GM18520 (cell line): Measurements from ENCODE around the gene DTX1.

Experiments
- ATAC-seq: cut with Tn5 transposase; IDR thresholded peaks from one replicate; pipeline ENCODE4 v1.9.1; 2021; ENCODE audit not compliant: unreplicated experiment

Gene DTX1

DNA sequence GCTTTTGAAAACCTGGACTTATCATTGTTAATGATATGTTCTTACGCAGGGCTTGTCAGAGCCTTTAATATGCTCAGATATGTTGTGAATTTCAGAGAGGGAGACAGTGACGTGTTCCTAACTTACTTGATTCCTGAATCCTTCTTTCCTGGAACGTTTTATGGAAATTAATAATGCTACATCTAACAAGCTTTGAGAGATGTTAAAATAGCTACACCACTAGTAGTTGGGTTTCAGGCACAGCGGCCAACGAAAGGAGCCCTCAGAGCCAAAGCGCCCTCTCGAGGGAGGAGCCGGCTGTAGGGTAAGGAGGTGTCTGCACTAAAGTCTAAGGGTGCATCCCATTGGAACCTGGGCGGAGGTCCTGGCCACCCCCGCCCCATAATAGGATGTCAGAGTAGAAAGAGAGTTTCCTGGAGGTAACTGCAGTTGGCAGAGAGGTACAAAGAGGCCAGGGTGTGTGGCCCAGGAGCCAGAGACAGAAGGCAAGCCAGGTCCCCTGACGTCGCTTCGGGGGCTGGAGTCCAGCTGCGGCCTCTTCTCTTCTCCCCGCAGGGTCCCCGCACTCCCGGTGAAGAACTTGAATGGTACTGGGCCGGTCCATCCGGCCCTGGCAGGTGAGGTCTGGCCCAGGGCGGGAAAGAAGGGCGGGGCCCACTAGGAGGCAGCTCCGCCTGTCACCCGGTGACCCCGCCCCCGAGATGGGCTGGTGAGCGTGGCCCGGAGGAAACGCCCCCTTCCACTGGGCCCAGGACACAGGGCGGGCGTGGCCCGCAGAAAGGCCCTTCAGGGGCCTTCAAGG, 36.3 kb downstream of the DTX1 start:
- no peak for ATAC-seq

DNA sequence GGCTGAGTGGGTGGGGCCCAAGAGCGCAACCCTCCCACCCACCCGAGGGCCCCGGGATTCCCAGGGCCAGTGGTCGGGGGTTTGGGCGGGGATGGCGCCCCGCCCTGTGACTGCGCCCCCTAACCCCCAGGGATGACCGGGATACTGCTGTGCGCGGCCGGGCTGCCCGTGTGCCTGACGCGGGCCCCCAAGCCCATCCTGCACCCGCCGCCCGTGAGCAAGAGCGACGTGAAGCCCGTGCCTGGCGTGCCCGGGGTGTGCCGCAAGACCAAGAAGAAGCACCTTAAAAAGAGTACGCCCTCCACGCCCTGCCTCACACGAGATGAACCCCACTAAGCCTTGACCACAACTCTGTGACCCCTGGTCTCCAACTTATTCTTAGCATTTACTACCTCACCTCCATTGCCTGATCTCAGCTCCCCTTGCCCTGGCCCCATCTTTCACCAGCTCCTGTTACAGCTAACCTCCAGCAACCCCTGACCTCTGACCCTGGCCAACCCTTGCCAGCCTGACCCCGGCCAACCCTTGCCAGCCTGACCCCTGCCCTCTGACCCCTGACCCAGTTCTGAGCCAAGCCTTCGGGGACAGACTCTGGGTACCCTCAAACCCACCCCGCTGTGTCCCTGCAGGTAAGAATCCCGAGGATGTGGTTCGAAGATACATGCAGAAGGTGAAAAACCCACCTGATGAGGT, 37.0 kb downstream of the DTX1 start:
- ATAC-seq, result no peak

DNA sequence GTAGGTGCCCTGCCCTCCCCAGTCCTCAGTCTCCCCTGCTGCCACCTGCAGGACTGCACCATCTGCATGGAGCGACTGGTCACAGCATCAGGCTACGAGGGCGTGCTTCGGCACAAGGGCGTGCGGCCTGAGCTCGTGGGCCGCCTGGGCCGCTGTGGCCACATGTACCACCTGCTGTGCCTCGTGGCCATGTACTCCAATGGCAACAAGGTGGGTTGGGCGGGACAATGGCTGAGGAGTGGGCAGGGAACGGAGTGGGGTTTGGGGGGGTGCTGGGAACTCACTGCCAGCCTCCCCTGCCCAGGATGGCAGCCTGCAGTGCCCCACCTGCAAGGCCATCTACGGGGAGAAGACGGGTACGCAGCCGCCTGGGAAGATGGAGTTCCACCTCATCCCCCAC, 38.2 kb downstream of the DTX1 start:
- no peak for ATAC-seq

DNA sequence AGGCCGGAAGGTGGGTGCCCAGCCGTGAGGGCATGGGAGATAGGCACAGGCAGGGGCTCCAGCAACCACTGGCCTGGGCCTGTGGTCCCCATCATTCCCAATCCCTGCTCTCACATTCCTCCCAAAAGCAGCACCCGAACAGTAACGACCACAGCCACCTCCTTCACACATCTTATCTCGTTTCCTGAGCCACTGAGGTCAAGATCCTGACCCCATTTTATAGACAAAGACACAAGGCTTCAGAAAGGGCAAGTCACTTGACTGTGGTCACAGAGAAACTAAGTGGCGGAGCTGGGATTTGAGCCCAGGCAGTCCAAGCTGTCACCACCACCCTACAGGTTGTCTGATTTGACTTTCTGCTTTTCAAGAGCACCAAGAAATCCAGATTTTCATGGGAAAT, 38.9 kb downstream of the DTX1 start:
- ATAC-seq, result no peak

DNA sequence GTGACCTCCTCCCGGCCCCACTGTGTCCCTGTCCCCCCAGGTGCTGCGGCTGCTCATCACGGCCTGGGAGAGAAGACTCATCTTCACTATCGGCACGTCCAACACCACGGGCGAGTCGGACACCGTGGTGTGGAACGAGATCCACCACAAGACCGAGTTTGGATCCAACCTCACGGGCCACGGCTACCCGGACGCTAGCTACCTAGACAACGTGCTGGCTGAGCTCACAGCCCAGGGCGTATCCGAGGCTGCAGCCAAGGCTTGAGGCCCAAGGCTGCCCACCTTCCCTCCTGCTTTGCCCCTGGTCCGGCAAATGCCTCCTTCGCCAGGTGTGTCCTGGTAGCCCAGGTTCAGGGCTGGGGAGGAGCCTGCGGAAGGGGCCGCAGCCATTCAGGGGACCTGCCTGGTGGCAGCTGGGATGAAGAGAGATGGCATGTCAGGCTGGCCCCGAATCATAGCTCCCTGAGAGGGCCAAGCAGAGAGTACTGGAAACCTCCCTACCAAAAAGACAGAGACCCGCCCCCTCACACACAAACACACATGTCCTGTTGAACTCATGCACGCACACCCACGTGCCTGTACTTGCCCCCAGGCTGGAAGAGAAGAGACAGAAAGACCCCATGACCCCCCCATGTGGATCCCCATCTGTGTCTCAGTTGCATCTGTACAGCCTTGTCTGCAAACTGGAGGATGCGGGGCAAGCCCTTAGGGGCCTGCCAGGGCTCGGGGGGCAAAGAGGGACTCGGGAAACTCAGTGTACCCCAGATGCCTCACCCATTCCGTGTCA, 40.3 kb downstream of the DTX1 start:
- ATAC-seq, result no peak

DNA sequence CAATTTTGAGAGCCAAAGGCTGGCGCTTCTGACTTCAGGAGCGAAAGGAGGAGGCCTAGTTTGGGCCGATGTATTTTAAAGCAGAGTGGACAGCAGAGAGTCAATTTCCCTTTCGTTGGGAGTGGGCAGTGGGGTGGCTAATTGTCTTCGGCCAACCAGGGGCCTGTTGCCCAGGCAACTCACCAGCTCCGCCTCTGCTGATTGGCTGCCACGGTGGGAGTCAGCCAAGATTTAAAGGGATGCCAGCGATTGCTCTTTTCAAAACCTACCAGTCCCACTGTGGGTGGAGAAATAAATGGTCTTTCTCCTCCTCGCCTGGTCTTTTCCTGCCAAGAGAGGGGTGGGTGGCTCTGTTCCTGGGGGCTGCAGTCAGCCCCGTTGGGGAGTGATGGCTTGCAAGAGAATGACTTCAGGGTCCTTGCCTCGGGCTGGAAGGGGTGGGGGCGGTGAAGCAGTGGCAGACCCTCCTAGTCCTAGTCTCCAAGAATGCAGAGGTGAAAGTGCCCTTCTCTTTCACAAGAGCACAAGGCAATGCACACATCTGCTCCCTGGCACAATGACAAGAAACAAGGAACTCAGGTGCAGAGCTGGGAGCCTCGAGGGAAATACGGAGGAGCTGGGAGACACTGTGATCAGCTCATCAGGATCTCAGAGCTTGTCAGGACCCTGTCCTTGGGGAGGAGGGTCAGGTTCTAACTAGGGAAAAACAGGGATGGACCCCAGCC, 41.3 kb downstream of the DTX1 start:
- no peak for ATAC-seq

DNA sequence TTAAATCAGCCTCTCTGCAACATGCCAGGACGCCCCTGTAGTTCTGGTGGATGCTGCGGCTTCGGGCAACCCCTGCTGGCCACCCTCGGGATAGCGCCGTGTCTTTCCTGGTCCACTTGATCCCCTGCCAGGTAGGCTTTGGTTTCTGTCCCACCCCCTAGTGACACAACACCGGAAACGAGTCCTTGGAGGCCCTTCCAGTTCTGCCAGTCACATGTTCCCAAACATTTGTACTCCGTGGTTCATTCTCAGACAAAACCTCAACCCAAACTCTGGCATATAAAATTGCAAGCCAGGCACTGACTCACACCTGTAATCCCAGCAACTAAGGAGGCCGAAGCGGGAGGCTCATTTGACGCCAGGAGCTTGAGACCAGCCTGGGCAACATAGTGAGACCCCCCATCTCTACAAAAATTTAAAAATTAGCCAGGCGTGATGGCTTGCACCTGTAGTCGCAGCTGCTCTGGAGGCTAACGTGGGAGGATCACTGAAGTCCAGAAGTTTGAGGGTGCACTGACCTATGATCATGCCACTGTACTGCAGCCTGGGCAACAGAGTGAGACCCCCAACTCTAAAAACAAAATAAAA, 42.0 kb downstream of the DTX1 start:
- ATAC-seq, result no peak

DNA sequence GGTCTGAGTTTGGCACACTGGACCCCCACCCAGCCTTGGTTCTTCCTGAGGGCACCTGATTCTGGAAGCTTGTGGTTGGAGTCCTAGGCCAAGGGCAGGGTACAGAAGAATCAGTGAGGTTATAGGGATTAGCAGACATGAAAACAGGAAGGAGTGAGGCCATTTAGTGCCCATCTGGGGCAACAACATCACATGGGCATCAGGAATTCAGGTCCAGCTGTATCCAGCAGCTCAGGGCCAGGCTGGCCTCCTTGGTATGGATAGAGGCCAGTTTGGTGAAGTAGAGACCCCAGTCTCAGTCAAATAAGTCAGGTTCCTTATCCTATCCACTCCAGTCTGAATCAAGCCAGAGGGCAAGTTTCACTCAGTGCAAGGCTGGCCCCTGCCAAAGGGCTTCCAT, 42.8 kb downstream of the DTX1 start:
- no peak for ATAC-seq

DNA sequence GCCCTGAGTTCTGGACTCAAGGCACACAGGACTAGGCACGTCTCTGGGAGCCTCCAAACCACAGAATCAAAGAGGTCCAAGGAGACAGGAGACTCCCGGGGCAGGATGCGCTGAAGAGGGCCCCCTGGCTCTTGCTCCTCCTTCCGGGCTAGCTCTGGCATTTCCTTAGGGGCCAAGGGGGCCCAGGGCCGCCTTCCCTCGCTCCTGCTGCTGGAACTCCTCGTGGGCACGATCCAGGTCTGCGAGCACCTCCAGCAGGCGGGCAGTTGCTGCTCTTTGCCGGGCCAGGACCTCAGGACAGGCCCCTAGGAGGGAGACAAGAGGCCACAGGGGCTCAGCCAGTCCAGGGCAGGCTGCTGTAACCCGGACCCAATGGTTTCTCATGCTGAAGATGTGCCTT, 43.2 kb downstream of the DTX1 start:
- ATAC-seq, result no peak

DNA sequence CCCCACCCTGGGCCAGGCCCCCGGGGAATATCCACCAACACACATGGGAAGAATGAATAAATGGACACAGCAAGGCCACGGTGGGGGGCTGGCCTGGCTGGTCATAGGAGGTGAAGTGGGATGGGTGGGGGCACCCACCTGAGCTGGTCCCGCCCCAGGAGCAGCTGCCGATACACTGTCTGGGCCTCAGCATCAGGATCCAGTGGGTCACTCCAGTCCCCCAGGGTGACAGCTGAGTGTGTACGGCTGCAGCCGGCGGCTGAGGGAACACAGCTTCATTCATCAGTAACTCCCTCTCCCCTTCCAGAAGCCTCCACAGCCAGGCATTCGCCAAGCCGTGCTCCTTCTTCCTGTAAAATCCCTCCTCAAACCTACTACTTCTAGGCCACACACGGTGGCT, 45.2 kb downstream of the DTX1 start:
- no peak for ATAC-seq

DNA sequence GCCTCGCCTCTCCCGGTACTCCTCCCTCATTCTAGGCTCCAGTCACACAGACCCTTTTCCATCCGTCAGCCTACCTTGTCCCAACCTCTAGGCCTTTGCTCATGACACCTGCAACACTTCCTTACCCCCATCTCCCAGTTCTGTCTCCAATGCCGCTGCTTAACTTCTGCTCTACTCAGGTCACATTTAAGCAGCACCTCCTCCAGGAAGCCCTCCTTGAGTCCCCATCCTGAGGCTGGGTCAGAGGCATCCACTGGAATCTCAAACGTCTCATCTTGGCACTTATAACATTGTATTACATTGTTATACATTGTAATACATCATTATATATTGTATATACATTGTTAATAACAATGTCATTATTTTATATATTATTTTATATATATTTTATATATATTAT, 46.3 kb downstream of the DTX1 start:
- no peak for ATAC-seq

DNA sequence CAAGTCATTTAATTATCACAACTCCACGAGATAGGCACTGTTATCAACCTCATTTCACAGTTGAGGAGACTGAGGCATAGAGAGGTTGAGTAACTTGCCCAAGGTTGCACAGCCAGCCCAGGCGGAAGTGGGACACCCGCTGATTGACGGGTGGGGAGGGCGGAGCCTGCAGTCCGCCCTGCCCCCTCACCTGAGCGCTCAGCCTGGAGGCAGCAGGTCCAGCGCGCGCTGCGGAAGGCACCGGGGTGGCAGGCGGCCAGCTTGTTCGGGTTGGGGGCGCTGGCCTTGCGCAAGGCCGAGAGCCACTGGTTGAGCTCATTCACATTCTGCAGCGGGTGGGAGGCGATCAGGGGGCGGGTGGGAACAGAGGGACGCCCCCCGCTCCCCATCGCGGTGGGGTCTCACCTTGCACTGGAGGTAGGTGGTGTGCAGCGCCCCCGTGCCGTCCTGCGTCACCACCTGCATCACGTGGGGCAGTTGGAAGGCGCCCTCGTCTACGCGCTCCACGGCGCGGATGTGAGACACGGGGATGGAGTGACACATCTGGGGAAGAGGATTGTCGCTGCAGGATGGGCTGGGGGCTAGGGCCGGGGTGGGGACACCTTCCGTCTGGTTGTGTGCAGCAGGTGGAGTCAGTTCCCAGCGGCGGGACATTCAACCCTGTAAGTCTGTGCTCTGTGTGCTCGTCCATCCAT, 47.4 kb downstream of the DTX1 start:
- ATAC-seq, result no peak

DNA sequence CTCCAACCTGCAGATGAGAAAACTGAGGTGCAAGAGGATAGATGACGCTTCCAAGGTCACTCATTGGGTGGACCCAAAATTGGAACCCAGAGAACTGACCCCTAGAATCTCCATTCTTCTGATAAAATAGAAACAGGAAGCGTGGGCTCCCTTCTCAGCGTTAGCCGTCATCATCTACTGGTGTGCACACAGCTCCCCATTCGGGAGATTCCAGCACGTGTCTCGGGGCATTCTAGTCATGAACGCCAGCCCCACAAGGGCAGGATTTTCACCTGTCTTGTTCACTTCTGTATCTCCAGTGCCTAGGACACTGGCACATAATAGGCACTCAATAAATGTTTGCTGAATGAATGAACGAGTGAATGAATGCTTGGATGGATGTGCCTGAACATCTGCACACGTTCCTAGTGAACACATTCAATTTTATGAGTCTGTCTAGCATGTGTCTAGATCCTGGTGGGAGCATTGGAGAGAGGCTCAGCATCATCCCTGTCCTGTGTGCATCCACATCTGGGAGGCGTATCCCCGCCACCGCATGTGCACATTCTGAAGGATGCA, 48.5 kb downstream of the DTX1 start:
- ATAC-seq, result no peak

DNA sequence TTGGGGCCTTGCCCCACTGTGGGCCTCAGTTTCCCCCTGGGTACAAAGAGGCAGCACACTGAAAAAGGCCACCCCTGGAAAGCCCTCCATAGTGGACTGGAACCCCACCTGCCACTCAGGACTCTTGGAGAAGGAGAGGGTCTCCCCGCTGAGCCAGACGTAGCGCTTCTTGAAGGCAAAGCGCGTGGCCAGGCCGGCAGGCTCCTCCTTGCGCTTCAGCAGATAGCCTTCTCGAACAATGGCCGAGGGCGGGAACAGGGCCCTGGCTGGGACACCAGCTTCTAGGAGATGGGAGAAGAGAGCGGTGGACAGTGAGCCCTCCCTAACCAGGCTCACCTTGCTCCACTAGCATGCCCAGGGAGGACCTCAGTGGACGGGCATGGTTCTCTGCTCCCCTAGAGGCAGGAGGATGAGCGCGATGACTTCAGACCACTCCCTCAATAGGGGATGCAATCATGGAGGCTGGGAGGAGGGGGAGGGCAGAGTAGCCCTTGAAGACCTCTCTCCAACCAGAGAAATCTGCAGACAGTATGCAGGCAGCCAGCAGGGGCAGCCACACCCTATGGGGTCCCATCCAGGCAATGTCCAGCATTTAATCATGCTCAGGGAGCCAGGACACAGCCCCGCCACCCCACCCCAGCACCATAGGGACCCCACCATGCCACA, 49.2 kb downstream of the DTX1 start:
- ATAC-seq, result no peak

DNA sequence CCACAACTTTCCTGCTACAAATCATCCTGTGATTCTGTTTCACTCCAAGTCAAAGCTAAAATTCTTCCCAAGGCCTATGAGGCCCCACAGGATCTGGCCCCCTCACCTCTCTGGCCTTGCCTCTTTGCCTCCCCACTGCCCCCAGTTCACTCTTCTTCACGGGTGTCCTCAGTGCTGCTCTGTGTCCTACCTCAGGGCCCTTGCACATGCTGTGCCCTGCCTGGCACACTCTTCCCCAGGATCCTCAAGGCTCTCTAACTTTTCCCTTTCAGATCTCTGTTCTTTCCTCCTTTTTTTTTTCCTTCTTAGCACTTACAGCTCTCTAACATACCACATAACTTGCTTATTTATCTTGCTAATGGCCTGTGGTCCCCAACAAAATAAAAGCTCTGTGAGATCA, 49.8 kb downstream of the DTX1 start:
- ATAC-seq, result no peak

DNA sequence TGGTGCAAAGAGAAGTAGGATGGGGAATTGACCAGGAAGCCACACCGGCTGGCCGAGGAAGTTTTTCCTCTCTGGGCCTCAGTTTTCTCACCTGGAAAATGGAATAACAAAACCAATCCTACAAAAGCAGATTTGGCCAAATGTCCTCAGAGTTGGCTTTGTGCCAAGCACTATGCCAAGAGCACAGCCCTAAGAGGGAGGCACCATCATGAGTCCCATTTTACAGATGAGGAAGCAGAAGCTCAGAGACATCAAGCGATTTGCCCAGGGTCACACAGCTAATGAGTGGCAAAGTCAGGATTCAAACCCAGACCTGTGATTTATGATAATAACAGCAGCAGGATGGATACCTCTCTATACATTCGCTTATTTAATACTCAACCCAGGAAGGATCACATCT, 51.8 kb downstream of the DTX1 start:
- no peak for ATAC-seq

DNA sequence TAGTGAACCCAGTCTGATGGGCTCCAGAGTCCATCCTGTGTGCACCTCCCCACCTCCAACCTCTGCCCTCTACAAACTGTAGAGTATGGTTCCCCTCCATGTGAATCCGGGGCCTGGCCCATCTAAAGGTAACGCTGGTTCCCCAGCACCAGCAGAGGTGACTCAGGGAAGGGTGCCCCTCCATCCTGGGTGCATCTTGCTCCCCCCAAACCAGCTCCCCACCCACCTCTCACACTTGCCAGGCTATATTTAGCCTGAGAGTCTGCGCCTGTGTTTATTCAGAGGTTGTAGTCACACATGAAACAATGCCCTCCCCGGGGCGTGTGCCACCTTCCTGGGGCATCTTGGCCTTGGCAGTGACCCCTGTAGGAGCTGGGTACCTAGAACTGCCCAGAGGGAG, 52.8 kb downstream of the DTX1 start:
- no peak for ATAC-seq

DNA sequence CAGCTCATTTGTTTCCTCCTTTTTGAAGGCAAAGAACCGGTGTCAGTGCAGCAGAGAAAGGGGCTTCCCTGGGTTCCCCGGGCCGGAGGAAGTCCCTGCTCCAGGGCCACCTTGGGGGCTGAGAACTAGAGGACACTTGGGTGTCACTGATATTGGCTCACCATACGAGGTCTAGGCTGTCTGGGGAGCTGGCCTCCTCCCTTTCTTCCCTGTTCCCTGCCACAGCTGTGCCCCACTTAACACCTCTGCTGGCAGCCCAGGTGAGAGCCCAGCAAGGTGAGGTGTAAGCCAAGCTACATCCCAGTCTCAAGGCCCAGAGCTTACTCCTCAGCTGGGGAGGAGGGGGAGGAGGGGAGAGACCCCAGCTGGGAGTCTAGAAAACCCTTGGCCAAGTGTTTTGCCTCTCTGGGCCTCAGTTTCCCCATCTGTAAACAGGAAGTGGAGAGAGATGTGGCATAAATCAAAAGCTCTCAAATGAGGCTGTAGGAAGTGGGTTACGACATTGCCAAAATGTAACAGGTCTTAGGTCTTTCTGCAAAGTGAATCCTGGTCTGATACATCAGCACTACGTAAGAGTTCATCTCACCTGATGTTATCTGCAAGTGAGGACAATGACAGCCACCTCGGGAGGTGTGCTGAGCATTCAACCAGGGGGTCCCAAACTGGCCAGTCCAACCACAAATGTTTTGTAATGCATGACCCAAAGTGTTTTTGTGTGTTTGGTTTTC, 53.5 kb downstream of the DTX1 start:
- ATAC-seq, result no peak

DNA sequence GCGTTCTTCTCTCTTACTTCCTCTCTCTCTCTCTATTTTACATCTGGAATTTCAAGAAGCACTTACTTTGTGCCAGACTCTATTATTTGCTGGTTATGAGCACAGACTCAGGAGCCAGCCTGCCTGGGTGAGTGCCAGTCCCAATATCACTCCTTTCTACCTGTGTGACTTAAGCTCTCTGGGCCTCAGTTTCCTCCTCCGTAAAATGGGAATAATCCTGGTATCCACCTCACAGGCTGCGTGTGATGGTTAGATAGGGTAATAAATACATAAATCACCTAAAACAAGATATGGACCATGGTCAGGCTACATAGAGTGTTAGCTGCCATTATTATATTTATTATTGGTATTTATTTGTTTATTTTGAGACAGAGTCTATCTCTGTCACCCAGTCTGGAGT, 54.7 kb downstream of the DTX1 start:
- no peak for ATAC-seq
